Superior temporal gyrus (tissue), 1 donor: ENCODE measurements around the gene TMEM181.
"Not testable (repeated sequence)": the region's sequence is repeated elsewhere in the genome, so short reads cannot be mapped to it uniquely, and the experiment has no call there.

Experiments
- DNase-seq: peaks from one replicate; pipeline ENCODE4 v3.0.0-alpha.2; 2016; ENCODE audit errors: extremely low spot score

Gene TMEM181

GRCh38 chr6:158559895-158560835, at the start of gene TMEM181:
Gene TMEM181, plus strand, starts transcription at chr6:158560091. Its CDS starts 134 bp downstream, at chr6:158560225.
- peak; percentile 86 for DNase-seq

GRCh38 chr6:158512809-158513208, 47.1 kb upstream of the TMEM181 start:
- peak; percentile 8 for DNase-seq

- no peak for DNase-seq
These were observed 45.7 kb upstream of the TMEM181 start for GRCh38 chr6:158514176-158514575.

GRCh38 chr6:158514991-158515390, 44.9 kb upstream of the TMEM181 start:
- no peak for DNase-seq

GRCh38 chr6:158516098-158516497, 43.8 kb upstream of the TMEM181 start:
- DNase-seq = no peak

- DNase-seq = no peak
These were observed 42.9 kb upstream of the TMEM181 start for GRCh38 chr6:158517038-158517437.

- DNase-seq = no peak
These were observed 42.3 kb upstream of the TMEM181 start for GRCh38 chr6:158517581-158517980.

GRCh38 chr6:158518191-158519127, 41.4 kb upstream of the TMEM181 start:
- peak; percentile 84 for DNase-seq

GRCh38 chr6:158519300-158519699, 40.6 kb upstream of the TMEM181 start:
- no peak for DNase-seq

- DNase-seq = no peak
These were observed 40.1 kb upstream of the TMEM181 start for GRCh38 chr6:158519761-158520160.

- DNase-seq = not testable (repeated sequence)
These were observed 38.9 kb upstream of the TMEM181 start for GRCh38 chr6:158520975-158521374.

- DNase-seq = no peak
These were observed 38.1 kb upstream of the TMEM181 start for GRCh38 chr6:158521759-158522158.

GRCh38 chr6:158522616-158523015, 37.3 kb upstream of the TMEM181 start:
- no peak for DNase-seq

GRCh38 chr6:158524311-158524710, 35.6 kb upstream of the TMEM181 start:
- DNase-seq = no peak

GRCh38 chr6:158527858-158528257, 32.0 kb upstream of the TMEM181 start:
- DNase-seq = not testable (repeated sequence)

GRCh38 chr6:158528826-158529225, 31.1 kb upstream of the TMEM181 start:
- DNase-seq = no peak

- no peak for DNase-seq
These were observed 30.3 kb upstream of the TMEM181 start for GRCh38 chr6:158529629-158530028.

- no peak for DNase-seq
These were observed 28.3 kb upstream of the TMEM181 start for GRCh38 chr6:158531566-158531965.

GRCh38 chr6:158531970-158532369, 27.9 kb upstream of the TMEM181 start:
- DNase-seq = no peak

GRCh38 chr6:158536084-158536890, 23.6 kb upstream of the TMEM181 start:
- peak; percentile 50 for DNase-seq
